Sigmoid colon (tissue), 3 donors: ENCODE results near the gene NRP1.

ENCODE experiments used
- POLR2A ChIP-seq, 2 donors: fragments of 450-650 bp; IDR thresholded peaks; one replicate each; pipeline ENCODE4 v1.6.1; 2016; ENCODE audit warnings: antibody characterized with exemption in 2 of 2, mild to moderate bottlenecking in 2 of 2, moderate library complexity in 2 of 2
- TF ChIP-seq, protein P1 (sequence below), 4 experiments: fragments of 450-650 bp in 3 of 4; fragments of 200-600 bp in 1 of 4; IDR thresholded peaks; one replicate each; pipeline ENCODE4 v1.5.1; 2016 to 2019; ENCODE audit warnings: antibody characterized with exemption in 4 of 4, mild to moderate bottlenecking in 3 of 4, moderate library complexity in 2 of 4

DNA sequence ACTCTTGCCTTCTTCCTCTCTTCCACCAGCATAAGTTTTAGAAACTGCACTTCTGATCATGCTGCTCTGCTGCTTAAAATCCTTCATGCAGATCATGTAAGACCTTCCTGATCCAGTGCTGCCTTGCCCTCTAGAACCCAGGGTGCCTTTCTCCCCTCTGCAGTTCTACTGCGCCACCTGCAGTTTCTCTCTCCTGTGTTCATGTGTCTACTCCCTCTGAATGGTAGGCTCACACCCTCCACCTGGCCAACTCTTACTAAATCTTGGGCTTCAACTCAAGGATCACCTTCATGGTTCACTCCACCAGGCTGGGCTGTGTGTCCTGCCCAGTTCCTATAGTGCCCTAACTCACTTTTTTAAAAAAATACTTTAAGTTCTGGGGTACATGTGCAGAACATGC is 201.8 kb downstream of the NRP1 start:
- TF ChIP-seq POLR2A (IDR thresholded peaks at IDR 0.05): no peak
- TF ChIP-seq, protein P1, sequence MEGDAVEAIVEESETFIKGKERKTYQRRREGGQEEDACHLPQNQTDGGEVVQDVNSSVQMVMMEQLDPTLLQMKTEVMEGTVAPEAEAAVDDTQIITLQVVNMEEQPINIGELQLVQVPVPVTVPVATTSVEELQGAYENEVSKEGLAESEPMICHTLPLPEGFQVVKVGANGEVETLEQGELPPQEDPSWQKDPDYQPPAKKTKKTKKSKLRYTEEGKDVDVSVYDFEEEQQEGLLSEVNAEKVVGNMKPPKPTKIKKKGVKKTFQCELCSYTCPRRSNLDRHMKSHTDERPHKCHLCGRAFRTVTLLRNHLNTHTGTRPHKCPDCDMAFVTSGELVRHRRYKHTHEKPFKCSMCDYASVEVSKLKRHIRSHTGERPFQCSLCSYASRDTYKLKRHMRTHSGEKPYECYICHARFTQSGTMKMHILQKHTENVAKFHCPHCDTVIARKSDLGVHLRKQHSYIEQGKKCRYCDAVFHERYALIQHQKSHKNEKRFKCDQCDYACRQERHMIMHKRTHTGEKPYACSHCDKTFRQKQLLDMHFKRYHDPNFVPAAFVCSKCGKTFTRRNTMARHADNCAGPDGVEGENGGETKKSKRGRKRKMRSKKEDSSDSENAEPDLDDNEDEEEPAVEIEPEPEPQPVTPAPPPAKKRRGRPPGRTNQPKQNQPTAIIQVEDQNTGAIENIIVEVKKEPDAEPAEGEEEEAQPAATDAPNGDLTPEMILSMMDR (IDR thresholded peaks at IDR 0.05): no peak
